ENCODE measurements around the gene SNTB2. TPM values are rescaled to one million over a fixed set of nuclear protein-coding genes. Genes with fewer than 3 reads are reported as not detected.

Gene SNTB2
- total and polyA plus RNA-seq, 2 of the 13 experiments (the other 11 are each of a cell fraction or from before 2014, with no cell fraction given): 11.5 to 19.2 TPM

DNA sequence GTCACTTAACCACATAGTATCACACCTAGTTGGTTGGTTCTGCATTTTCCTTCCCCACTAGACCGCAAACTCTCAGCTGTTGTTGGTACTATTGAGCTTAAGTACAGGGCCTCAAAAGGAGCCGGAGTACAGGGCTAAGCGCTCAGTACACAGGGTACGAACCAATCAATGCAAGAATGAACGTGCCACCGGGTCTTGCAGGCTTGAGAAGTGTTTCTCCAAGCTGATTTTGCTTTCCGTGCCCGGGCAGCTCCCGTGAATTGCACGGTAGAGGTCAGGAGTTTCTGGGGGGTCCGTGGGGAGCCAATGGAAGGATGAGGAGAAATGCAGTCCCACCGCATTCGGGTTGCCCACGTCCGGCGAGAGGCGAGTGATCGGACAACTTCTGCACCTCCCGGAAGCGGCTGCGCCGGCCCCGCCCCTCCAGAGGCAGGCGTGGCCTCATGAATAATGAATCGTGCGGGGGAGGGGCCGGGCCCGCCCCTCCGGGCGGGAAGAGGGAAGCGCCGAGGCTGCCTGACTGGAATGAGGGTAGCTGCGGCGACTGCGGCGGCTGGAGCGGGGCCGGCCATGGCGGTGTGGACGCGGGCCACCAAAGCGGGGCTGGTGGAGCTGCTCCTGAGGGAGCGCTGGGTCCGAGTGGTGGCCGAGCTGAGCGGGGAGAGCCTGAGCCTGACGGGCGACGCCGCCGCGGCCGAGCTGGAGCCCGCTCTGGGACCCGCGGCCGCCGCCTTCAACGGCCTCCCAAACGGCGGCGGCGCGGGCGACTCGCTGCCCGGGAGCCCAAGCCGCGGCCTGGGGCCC, at the start of gene SNTB2 (continued):
- no peak for TF ChIP-seq ZNF703 (CRISPR knock-in tag; IDR thresholded peaks at IDR 0.05; ENCODE audit: borderline replicate concordance)
- peak; percentile 57; the same call in 1 of the 2 replicates for TF ChIP-seq ZNF749 (CRISPR knock-in tag; IDR thresholded peaks at IDR 0.05; ENCODE audit: borderline replicate concordance)
- peak; percentile 67; the same call in 1 of the 2 replicates for TF ChIP-seq MYC (CRISPR knock-in tag; IDR thresholded peaks at IDR 0.05; ENCODE audit: borderline replicate concordance)
- TF ChIP-seq NFE2L1 (CRISPR knock-in tag; IDR thresholded peaks at IDR 0.05; ENCODE audit: borderline replicate concordance): peak; percentile 90; the same call in 1 of the 2 replicates

GRCh38 chr16:69138608-69139007, 48.4 kb upstream of the SNTB2 start:
- Histone ChIP-seq H3K9ac (ENCODE audit: insufficient read depth, low read depth, low read length) (no peak overlapping the region), H3K4me3 (replicated peaks in 1 of 3; ENCODE audit: insufficient read depth in 1 of 3, low read depth in 2 of 3, low read length in 3 of 3) (no peak overlapping the region), H4K20me1 (ENCODE audit: insufficient read depth, low read length) (0 out of 2 replicates have a peak, but pooled peaks cover 3% of the 10 kb centered on the region), H2AFZ (ENCODE audit: low read length) (no peak overlapping the region), H3K27me3 (ENCODE audit: control insufficient read depth in 1 of 2, insufficient read depth in 2 of 2, low read length in 2 of 2) (no peaks in the 10 kb centered on the region), H3K4me1 (ENCODE audit: insufficient read depth, low read length) (peaks cover 26% of the 10 kb centered on the region), H3K27ac (ENCODE audit: extremely low read length, insufficient read depth, low read length) (no peak overlapping the region), H3K79me2 (ENCODE audit: insufficient read depth, low read length) (peaks cover 48% of the 10 kb centered on the region), H3K4me2 (ENCODE audit: low read depth, low read length) (no peak overlapping the region), H3K9me3 (ENCODE audit: low read length) (no peaks in the 10 kb centered on the region), H3K36me3 (replicated peaks in 1 of 2; ENCODE audit: control insufficient read depth in 1 of 2, insufficient read depth in 2 of 2, low read length in 2 of 2) (peaks cover 38 to 78% of the 10 kb centered on the region in 2 experiments)
- ChIA-PET CTCF (ENCODE audit: low intra/inter-chr PET ratio, low total read pairs) (no interaction called here), POLR2A (interaction anchor here (0.7 to 1.6 kb wide), 2 partner anchors 12 to 548 kb away, joined by 4 read pairs; no protein-coding TSS in a partner anchor)
- no TSS peak for BruUV-seq (replicated peaks)
- DNase-seq (ENCODE audit: low spot score) (no peak), ATAC-seq (no peak), FAIRE-seq (no peak)
- in situ Hi-C loops (cut with HindIII; ENCODE audit: extremely low pct_ligation_motif_present, low pct_unique_long_range_greater_than_20kb): no loop called here
- intact Hi-C loops (cut with micrococcal nuclease; ENCODE audit: unreplicated experiment): loop anchor here (10.0 kb wide), 1 partner anchor 614 kb away; no protein-coding TSS in a partner anchor
- WGBS (ENCODE audit: low lambda C conversion rate): 99% methylated on average over 2 of the region's 2 CpGs
- TF ChIP-seq HES4 (CRISPR knock-in tag; IDR thresholded peaks at IDR 0.05; ENCODE audit: borderline replicate concordance) (no peak), MEF2D (CRISPR knock-in tag; IDR thresholded peaks at IDR 0.05) (no peak), PREB (CRISPR knock-in tag; IDR thresholded peaks at IDR 0.05) (no peak), ZBTB40 (IDR thresholded peaks at IDR 0.05) (no peak), ZBTB40 (CRISPR knock-in tag; IDR thresholded peaks at IDR 0.05) (peak; percentile 77; the same call in 1 of the 2 replicates)
